H1 (cell line): ENCODE data around the gene FAM200B. TPM values are rescaled to one million over a fixed set of nuclear protein-coding genes. Genes with fewer than 3 reads are reported as not detected.

Experiments
- CTCF ChIA-PET: fragments of 300-600 bp; sonication (Branson Sonifier 250); formaldehyde crosslinking; loops from one replicate; lab custom pipeline; 2021; ENCODE audit not compliant: partially characterized antibody; lab: Charles Lee
- POLR2A ChIA-PET: fragments of 300-600 bp; sonication (Branson Sonifier 250); formaldehyde crosslinking; loops from one replicate; lab custom pipeline; 2021; ENCODE audit warnings: inconsistent platforms; ENCODE audit not compliant: partially characterized antibody; lab: Charles Lee
- DNase-seq, 2 experiments: peaks; one replicate each; pipeline versions ENCODE4 v3.0.0 to v3.0.0-alpha.2; 2010 to 2022; ENCODE audit warnings: low spot score in 2 of 2, low read depth in 1 of 2, mixed read lengths in 1 of 2
- FAIRE-seq: peaks from 2 replicates; lab custom pipeline; 2011; peaks lifted over from hg19 to GRCh38; lab: Jason Lieb, UNC
- H2AFZ ChIP-seq: 2 replicates; pipeline ENCODE4 v1.8.1; 2012; ENCODE audit warnings: low read length, inconsistent platforms
- H2AK5ac ChIP-seq: 2 replicates; pipeline ENCODE4 v1.6.1; 2013; ENCODE audit warnings: low read depth, low read length
- H2BK120ac ChIP-seq: replicated peaks from 2 replicates; pipeline ENCODE3; 2013; ENCODE audit warnings: low read depth, low read length, inconsistent platforms
- H2BK12ac ChIP-seq: 2 replicates; pipeline ENCODE4 v1.6.1; 2013; ENCODE audit warnings: low read depth, low read length
- H2BK15ac ChIP-seq: 2 replicates; pipeline ENCODE4 v1.6.1; 2013; ENCODE audit warnings: low read length
- H2BK20ac ChIP-seq: 2 replicates; pipeline ENCODE4 v1.6.1; 2013; ENCODE audit warnings: low read length
- H2BK5ac ChIP-seq: 2 replicates; pipeline ENCODE4 v1.6.1; 2013; ENCODE audit warnings: low read depth, low read length
- H3K14ac ChIP-seq: 2 replicates; pipeline ENCODE4 v1.6.1; 2013; ENCODE audit warnings: inconsistent platforms; ENCODE audit not compliant: insufficient read length
- H3K18ac ChIP-seq: 2 replicates; pipeline ENCODE4 v1.6.1; 2013; ENCODE audit warnings: low read length; ENCODE audit errors: extremely low read depth
- H3K23ac ChIP-seq: 2 replicates; pipeline ENCODE4 v1.6.1; 2013; ENCODE audit warnings: inconsistent platforms; ENCODE audit not compliant: insufficient read length
- H3K23me2 ChIP-seq: 2 replicates; pipeline ENCODE4 v1.6.1; 2013; ENCODE audit warnings: low read depth, low read length
- H3K27ac ChIP-seq: 2 replicates; pipeline ENCODE4 v1.6.1; 2011; ENCODE audit warnings: low read depth, low read length, inconsistent platforms
- H3K27me3 ChIP-seq, 4 experiments: replicated peaks in 1 of 4; 1 replicate in 1 of 4; 2 replicates in 3 of 4; pipeline versions ENCODE4 v1.6.1 to v1.8.1; 2011 to 2013; ENCODE audit warnings: low read length in 3 of 4, mild to moderate bottlenecking in 3 of 4, inconsistent platforms in 2 of 4, mixed read lengths in 2 of 4, moderate library complexity in 1 of 4; ENCODE audit not compliant: control insufficient read depth in 3 of 4, insufficient read depth in 3 of 4; ENCODE audit errors: extremely low read depth in 1 of 4
- H3K36me3 ChIP-seq, 4 experiments: 2 replicates each; pipeline versions ENCODE4 v1.6.1 to v1.8.1; 2011 to 2013; ENCODE audit warnings: mild to moderate bottlenecking in 4 of 4, low read length in 3 of 4, moderate library complexity in 2 of 4, control low read depth in 1 of 4, inconsistent platforms in 1 of 4; ENCODE audit not compliant: insufficient read depth in 4 of 4, control insufficient read depth in 2 of 4
- H3K4ac ChIP-seq: replicated peaks from 2 replicates; pipeline ENCODE3; 2013; ENCODE audit warnings: low read length, low read depth, mixed read lengths, inconsistent platforms; ENCODE audit not compliant: insufficient read length
- H3K4me1 ChIP-seq, 4 experiments: replicated peaks in 1 of 4; 1 replicate in 1 of 4; 2 replicates in 3 of 4; pipeline versions ENCODE4 v1.6.1 to v1.8.1; 2011 to 2013; ENCODE audit warnings: low read length in 3 of 4, inconsistent platforms in 2 of 4, mixed read lengths in 1 of 4; ENCODE audit not compliant: insufficient read depth in 4 of 4, control insufficient read depth in 3 of 4
- H3K4me2 ChIP-seq, 2 experiments: 2 replicates each; pipeline versions ENCODE4 v1.6.1 to v1.8.1; 2011 to 2013; ENCODE audit warnings: low read depth in 2 of 2, low read length in 2 of 2, control low read depth in 1 of 2, inconsistent platforms in 1 of 2, mild to moderate bottlenecking in 1 of 2; ENCODE audit not compliant: insufficient read depth in 1 of 2
- H3K4me3 ChIP-seq, 4 experiments: fragments of 200-600, 300-600 bp in 1 of 4; sonication (generic), shearing (Covaris generic), sonication (Bioruptor Twin) in 1 of 4; 2 replicates each; pipeline versions ENCODE4 v1.5.1 to v1.8.1; 2011 to 2016; ENCODE audit warnings: low read length in 4 of 4, low read depth in 3 of 4, control low read depth in 2 of 4, inconsistent platforms in 2 of 4, mild to moderate bottlenecking in 2 of 4, mixed read lengths in 1 of 4, moderate library complexity in 1 of 4; ENCODE audit not compliant: insufficient read depth in 2 of 4; ENCODE audit errors: extremely low read depth in 1 of 4
- H3K56ac ChIP-seq: replicated peaks from 2 replicates; pipeline ENCODE3; 2013; ENCODE audit warnings: low read depth, mild to moderate bottlenecking, mixed read lengths, low read length, inconsistent platforms; ENCODE audit not compliant: insufficient read length
- H3K79me1 ChIP-seq: 2 replicates; pipeline ENCODE4 v1.6.1; 2013; ENCODE audit warnings: low read depth, low read length, control low read depth
- H3K79me2 ChIP-seq, 2 experiments: 2 replicates each; pipeline versions ENCODE4 v1.6.1 to v1.8.1; 2012 to 2013; ENCODE audit warnings: low read length in 2 of 2, mild to moderate bottlenecking in 2 of 2, inconsistent platforms in 1 of 2; ENCODE audit not compliant: insufficient read depth in 2 of 2, control insufficient read depth in 1 of 2
- H3K9ac ChIP-seq, 4 experiments: replicated peaks in 1 of 4; 1 replicate in 1 of 4; 2 replicates in 3 of 4; pipeline versions ENCODE4 v1.6.1 to v1.8.1; 2011 to 2013; ENCODE audit warnings: low read depth in 3 of 4, low read length in 3 of 4, control low read depth in 2 of 4, mild to moderate bottlenecking in 2 of 4, moderate library complexity in 2 of 4, inconsistent platforms in 1 of 4; ENCODE audit errors: extremely low read depth in 1 of 4
- H3K9me3 ChIP-seq, 2 experiments: 2 replicates each; pipeline versions ENCODE4 v1.6.1 to v1.8.1; 2012 to 2013; ENCODE audit warnings: mild to moderate bottlenecking in 2 of 2, moderate library complexity in 2 of 2, control low read depth in 1 of 2, inconsistent platforms in 1 of 2, low read depth in 1 of 2, low read length in 1 of 2, mixed read lengths in 1 of 2; ENCODE audit not compliant: insufficient read depth in 2 of 2
- H4K20me1 ChIP-seq, 2 experiments: replicated peaks in 1 of 2; 2 replicates each; pipeline versions ENCODE3 to v1.8.1; 2011 to 2013; ENCODE audit warnings: inconsistent platforms in 2 of 2, low read length in 2 of 2, mild to moderate bottlenecking in 1 of 2; ENCODE audit not compliant: insufficient read depth in 2 of 2, control insufficient read depth in 1 of 2
- H4K5ac ChIP-seq: 2 replicates; pipeline ENCODE4 v1.6.1; 2013; ENCODE audit warnings: low read length, low read depth, mixed read lengths, inconsistent platforms; ENCODE audit not compliant: insufficient read length
- H4K8ac ChIP-seq: 2 replicates; pipeline ENCODE4 v1.8.0; 2013; ENCODE audit warnings: mild to moderate bottlenecking, moderate library complexity, low read length, inconsistent platforms; ENCODE audit not compliant: insufficient read depth; ENCODE audit errors: extremely low read depth
- H4K91ac ChIP-seq: replicated peaks from 2 replicates; pipeline ENCODE3; 2013; ENCODE audit warnings: low read length, mixed read lengths, inconsistent platforms; ENCODE audit not compliant: insufficient read length
- GTF2F1 ChIP-seq: IDR thresholded peaks from 2 replicates; pipeline ENCODE4 v1.6.1; 2012; ENCODE audit warnings: low read depth, low read length, improper control_type of control experiment, borderline replicate concordance
- HDAC2 ChIP-seq, 2 experiments: fragments of 300-600 bp in 1 of 2; sonication (generic) in 1 of 2; IDR thresholded peaks; 2 replicates each; pipeline ENCODE4 v1.6.1; 2011 to 2012; ENCODE audit warnings: low read depth in 2 of 2, low read length in 2 of 2, mild to moderate bottlenecking in 2 of 2, moderate library complexity in 2 of 2, borderline replicate concordance in 1 of 2, inconsistent platforms in 1 of 2
- JUND ChIP-seq: IDR thresholded peaks from 2 replicates; pipeline ENCODE4 v1.6.1; 2011; ENCODE audit warnings: mild to moderate bottlenecking, improper control_type of control experiment, low read length
- PHF8 ChIP-seq: fragments of 200-600 bp; sonication (generic); conservative IDR thresholded peaks from 2 replicates; pipeline ENCODE4 v1.7.1; 2012; ENCODE audit warnings: low read depth, mild to moderate bottlenecking, inconsistent platforms, low read length, moderate library complexity
- POLR2A ChIP-seq, 2 experiments: IDR thresholded peaks; 1 replicate in 1 of 2; 2 replicates in 1 of 2; pipeline ENCODE4 v1.6.1; 2011; ENCODE audit warnings: low read depth in 2 of 2, low read length in 2 of 2, mild to moderate bottlenecking in 2 of 2; ENCODE audit errors: control extremely low read depth in 1 of 2
- SIX5 ChIP-seq: IDR thresholded peaks from 2 replicates; pipeline ENCODE4 v1.6.1; 2011; ENCODE audit warnings: mild to moderate bottlenecking, low read depth, low read length
- TBP ChIP-seq: IDR thresholded peaks from 2 replicates; pipeline ENCODE4 v1.6.1; 2011; ENCODE audit warnings: low read depth, low read length, improper control_type of control experiment
- TCF12 ChIP-seq: IDR thresholded peaks from 2 replicates; pipeline ENCODE4 v1.6.1; 2011; ENCODE audit warnings: low read depth, mild to moderate bottlenecking, low read length
- WGBS, 2 experiments: shearing (Covaris generic) in 1 of 2; methylation state at CpG; one replicate each; pipeline versions ENCODE4 v1.1.6 to v1.1.7; 2013 to 2015; ENCODE audit warnings: low lambda C conversion rate in 2 of 2, mixed read lengths in 2 of 2, inconsistent platforms in 1 of 2, low coverage in 1 of 2, missing lambda C conversion rate in 1 of 2; ENCODE audit not compliant: insufficient replicate concordance in 2 of 2, insufficient coverage in 1 of 2, insufficient read length in 1 of 2; ENCODE audit errors: extremely low coverage in 1 of 2, missing lambda C conversion rate in 1 of 2; 5-methylcytosine and 5-hydroxymethylcytosine counted together
- long read RNA-seq, 2 experiments: library from RNA in 1 of 2; library from capped mRNA in 1 of 2; stranded (forward); transcript quantifications; one replicate each; pipeline ENCODE4 v2.0.0, GENCODE V29; 2021; ENCODE audit warnings: inconsistent platforms in 1 of 2
- polyA minus RNA-seq, 3 experiments: library from RNA; depleted of rRNA, polyadenylated mRNA; stranded (reverse); fragments of >200 nt; gene quantifications; 1 replicate in 2 of 3; 2 replicates in 1 of 3; pipeline ENCODE4 v1.2.3, GENCODE V29; 2011
- polyA plus RNA-seq, 7 experiments: library from polyadenylated mRNA; depleted of rRNA in 3 of 7; stranded (reverse) in 5 of 7; unstranded in 2 of 7; fragments of >200 nt in 5 of 7; fragments of 200-250 nt in 2 of 7; gene quantifications; 1 replicate in 5 of 7; 2 replicates in 1 of 7; 4 replicates in 1 of 7; pipeline versions ENCODE4 v1.2.1 to v1.2.3, GENCODE V29; 2011 to 2013; ENCODE audit warnings: missing spikeins in 2 of 7, mixed read lengths in 2 of 7
- total RNA-seq: library from RNA; stranded (reverse); fragmentation: NEBNext Ultra II Directional; extraction: Animal tissue kit (Norgen Biotek cat#: 25700); gene quantifications from 2 replicates; pipeline ENCODE4 v1.2.1, GENCODE V29; 2021

Gene FAM200B
- total RNA-seq, result 21.9 and 23.7 TPM in 2 replicates
- 10.7 and 11.9 TPM in 2 replicates for polyA plus RNA-seq (2011; rRNA removed)
- 16.0 TPM for polyA plus RNA-seq (2011; cell fraction: cytosol; rRNA removed)
- polyA plus RNA-seq (2011; cell fraction: nucleus; rRNA removed), result 10.3 TPM
- polyA plus RNA-seq (2012, experiment 1 of 2), result 15.2 to 33.0 TPM (median 21.7 TPM) in 4 replicates
- polyA plus RNA-seq (2012, experiment 2 of 2), result 11.6 TPM
- polyA plus RNA-seq (2013, experiment 1 of 2), result 45.1 TPM
- 44.9 TPM for polyA plus RNA-seq (2013, experiment 2 of 2)
- 2.7 and 7.3 TPM in 2 replicates for polyA minus RNA-seq (2011; rRNA and poly(A)+ RNA removed)
- polyA minus RNA-seq (2011; cell fraction: cytosol; rRNA and poly(A)+ RNA removed), result 8.1 TPM
- 14.7 TPM for polyA minus RNA-seq (2011; cell fraction: nucleus; rRNA and poly(A)+ RNA removed)
- long read RNA-seq, experiment 1, full-length matches to known transcripts, result 21 of 28 reads
- long read RNA-seq, experiment 1, partial matches to known transcripts, result 3 of 28 reads
- long read RNA-seq, experiment 1, other reads (novel, unspliced or antisense), result 4 of 28 reads
- long read RNA-seq, experiment 2, full-length matches to known transcripts, result 16 of 21 reads
- long read RNA-seq, experiment 2, partial matches to known transcripts, result 0 of 21 reads
- long read RNA-seq, experiment 2, other reads (novel, unspliced or antisense), result 5 of 21 reads

- H3K36me3 ChIP-seq, result peaks cover 2 to 5% (median 3%) of the 10 kb centered on the region in 4 experiments; a peak in 4 of 8 replicates
- ChIA-PET POLR2A (interaction anchor here (1.0 to 4.0 kb wide), 12 partner anchors 10 to 76 kb away, joined by 3 to 64 read pairs (median 6); partner anchors contain the start of genes BST1 and FBXL5), CTCF (interaction anchor here (0.6 to 1.6 kb wide), 7 partner anchors 12 to 50 kb away, joined by 3 to 6 read pairs (median 3); no protein-coding TSS in a partner anchor)
- H4K20me1 ChIP-seq, result peaks cover 0 to 3% of the 10 kb centered on the region in 2 experiments
- H3K79me1 ChIP-seq, result no peaks in the 10 kb centered on the region; the same call in 1 of the 2 replicates
- H3K4me1 ChIP-seq, result peaks cover 2 to 15% (median 12%) of the 10 kb centered on the region in 4 experiments; a peak in 4 of 7 replicates
- H3K9me3 ChIP-seq, result no peaks in the 10 kb centered on the region
- H3K23ac ChIP-seq, result no peak within 1 kb of the TSS
- H2BK120ac ChIP-seq, result no peak within 1 kb of the TSS
- H3K18ac ChIP-seq, result peak within 1 kb of the TSS; percentile 91
- peak within 1 kb of the TSS; percentile 89 for H2BK5ac ChIP-seq
- peak within 1 kb of the TSS; percentile 91 for H4K5ac ChIP-seq
- no peak within 1 kb of the TSS for H2BK15ac ChIP-seq
- H3K4ac ChIP-seq, result peak within 1 kb of the TSS; percentile 22
- H3K14ac ChIP-seq, result no peak within 1 kb of the TSS
- H3K27ac ChIP-seq, result peak within 1 kb of the TSS; percentile 91
- FAIRE-seq (no peak), DNase-seq (peak; percentile 99 to 100)
- H4K91ac ChIP-seq, result peak within 1 kb of the TSS; percentile 70
- peak within 1 kb of the TSS; percentile 97; the same call in 1 of the 2 replicates for H4K8ac ChIP-seq
- H2BK12ac ChIP-seq, result no peak within 1 kb of the TSS
- H2AK5ac ChIP-seq, result no peak within 1 kb of the TSS
- H3K23me2 ChIP-seq, result peaks cover 3% of the 10 kb centered on the region
- H3K56ac ChIP-seq, result peak within 1 kb of the TSS; percentile 94
- WGBS, 2 experiments, result 1% methylated on average over 56 of the region's 56 CpGs; no CpG with 5 or more reads in 1 of the 2 experiments
- H3K9ac ChIP-seq, result peak within 1 kb of the TSS; percentile 78 to 97 (median 94)
- H2BK20ac ChIP-seq, result no peak within 1 kb of the TSS
- peak within 1 kb of the TSS; percentile 79 to 98 for H3K4me2 ChIP-seq
- H3K4me3 ChIP-seq, result peak within 1 kb of the TSS; percentile 86 to 97 (median 91)
- H3K79me2 ChIP-seq, result peaks cover 3 to 69% of the 10 kb centered on the region in 2 experiments; a peak in 3 of 4 replicates
- no peaks in the 10 kb centered on the region for H3K27me3 ChIP-seq
- H2AFZ ChIP-seq, result 0 out of 2 replicates have a peak within 1 kb of the TSS, but pooled peaks have one; percentile 73
- TF ChIP-seq TBP (peak; percentile 83), TCF12 (0 out of 2 replicates have a peak, but pooled peaks have one; percentile 12), SIX5 (no peak), PHF8 (peak; percentile 83), POLR2A (IDR thresholded peaks at IDR 0.05; ENCODE audit: control extremely low read depth in 1 of 2, low read depth in 2 of 2, low read length in 2 of 2) (peak; percentile 88 to 90), JUND (no peak), HDAC2 (IDR thresholded peaks at IDR 0.05; ENCODE audit: borderline replicate concordance in 1 of 2, low read depth in 2 of 2, low read length in 2 of 2) (peak; percentile 44; a peak in 1 of 4 replicates), GTF2F1 (peak; percentile 84)
Observed at GRCh38 chr4:15681372-15682241, at the start of gene FAM200B. Gene FAM200B (plus strand): TSS chr4:15681827. CDS start chr4:15686978, 5,151 bp downstream.
